ENCODE measurements around the gene MEIOSIN. TPM values are rescaled to one million over a fixed set of nuclear protein-coding genes. Genes with fewer than 3 reads are reported as not detected.
"Not testable (repeated sequence)": the region's sequence is repeated elsewhere in the genome, so short reads cannot be mapped to it uniquely, and the experiment has no call there.

The MEIOSIN gene, protein sequence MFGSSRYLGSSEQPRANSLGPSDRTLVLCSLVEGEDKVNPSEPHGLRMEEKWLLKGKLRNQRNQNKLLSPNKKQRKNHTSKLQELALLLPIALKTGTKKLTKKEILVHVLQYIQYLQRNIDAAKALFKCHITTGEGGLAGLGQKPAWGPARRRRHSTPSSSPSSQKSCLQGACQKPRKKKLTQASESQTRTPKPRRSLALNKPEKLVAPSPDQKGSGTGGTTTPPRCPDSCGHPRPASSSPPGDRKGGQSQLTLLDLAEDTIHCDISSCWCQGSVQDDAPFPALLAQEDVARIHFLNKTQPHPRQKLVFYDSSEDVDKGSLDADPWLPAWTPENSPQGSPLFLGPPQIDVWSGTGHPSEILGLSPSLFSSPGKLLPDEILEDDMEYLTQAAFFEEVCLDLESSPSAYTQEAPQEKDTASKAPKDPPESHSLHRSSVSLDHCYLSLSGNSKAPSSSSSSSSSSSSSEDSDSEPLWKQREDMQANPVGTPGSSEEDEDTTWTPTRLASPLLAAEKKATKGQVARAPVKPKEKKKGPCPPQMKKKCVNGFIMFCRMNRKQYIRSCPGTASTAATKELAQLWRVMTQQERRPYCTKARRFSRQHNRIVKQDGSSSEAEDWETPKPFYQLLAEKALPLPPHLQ
- total RNA-seq, result not detected in 2 replicates

DNA sequence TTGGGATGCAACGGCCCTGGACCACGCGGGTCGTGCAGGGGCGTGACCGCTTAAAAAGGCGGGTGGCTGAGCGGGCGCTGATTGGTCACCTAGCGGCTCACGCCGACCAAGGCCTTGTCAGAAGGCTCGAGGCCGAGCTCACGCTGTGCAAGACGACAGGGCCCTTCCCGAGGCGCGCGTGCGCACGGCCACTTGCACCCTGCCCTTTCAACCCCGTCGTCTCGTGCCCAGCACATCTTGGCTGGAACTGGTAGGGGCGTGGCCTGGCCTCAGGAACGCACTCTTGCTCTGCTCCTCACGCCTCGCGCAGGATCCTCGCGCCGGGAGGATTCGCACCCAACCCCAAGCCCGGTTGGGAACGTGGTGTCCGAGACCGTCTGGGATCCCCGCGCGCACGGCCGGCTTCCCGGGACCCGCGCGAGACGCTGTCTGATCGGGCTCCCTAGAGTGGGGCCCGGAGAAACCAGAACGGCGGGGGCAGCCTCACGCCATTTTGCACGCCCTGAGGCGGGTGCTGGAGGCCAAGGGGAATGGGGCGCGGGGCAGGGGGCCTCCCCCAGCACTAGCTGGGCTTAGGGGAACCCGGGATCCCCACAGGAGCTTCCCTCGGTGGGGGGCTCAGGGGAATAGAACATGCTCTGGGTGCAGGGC lies at the start of gene MEIOSIN:
TSS of gene MEIOSIN (plus strand) at position 280 of the 651 bp plus-strand sequence. CDS start 1,938 bp downstream, outside the sequence.
- intact Hi-C loops (cut with micrococcal nuclease), result loop anchor here (5.0 kb wide), 1 partner anchor 169 kb away; the partner anchor contains the start of gene MYPOP

DNA sequence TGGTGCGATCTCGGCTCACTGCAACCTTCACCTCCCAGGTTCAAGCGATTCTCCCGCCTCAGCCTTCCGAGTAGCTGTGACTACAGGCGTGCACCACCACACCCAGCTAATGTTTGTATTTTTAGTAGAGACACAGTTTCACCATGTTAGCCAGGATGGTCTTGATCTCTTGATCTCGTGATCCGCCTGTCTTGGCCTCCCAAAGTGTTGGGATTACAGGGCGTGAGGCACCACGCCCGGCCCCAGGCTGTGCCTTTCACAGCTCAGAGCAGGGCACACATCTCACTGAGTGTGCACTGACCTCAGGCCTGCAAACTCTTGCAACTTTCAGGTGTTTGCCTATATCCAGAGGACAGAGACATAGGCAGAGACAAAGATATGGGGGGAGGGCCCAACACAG lies 48.2 kb upstream of the MEIOSIN start:
- intact Hi-C loops (cut with micrococcal nuclease), result not testable (repeated sequence)

DNA sequence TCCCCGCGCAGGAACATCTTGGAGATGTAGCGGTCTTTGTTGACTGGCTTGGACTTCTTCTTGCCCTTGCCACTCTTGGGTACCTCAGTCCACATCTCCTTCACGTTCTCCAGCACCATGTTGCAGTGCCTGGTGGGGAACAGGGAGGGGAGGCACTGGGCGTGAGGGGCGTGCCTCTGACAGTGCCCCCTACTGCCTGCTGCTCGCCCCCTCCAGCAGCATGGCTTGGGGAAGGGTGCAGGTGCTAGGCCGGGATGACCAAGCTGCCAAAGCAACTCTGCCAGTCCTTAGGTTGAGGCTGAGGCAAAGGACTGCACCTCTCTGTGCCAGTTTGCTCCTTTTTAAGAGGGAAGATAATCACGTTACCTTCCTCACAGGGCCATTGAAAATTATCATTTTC lies 45.6 kb upstream of the MEIOSIN start:
- intact Hi-C loops (cut with micrococcal nuclease), result no loop called here

DNA sequence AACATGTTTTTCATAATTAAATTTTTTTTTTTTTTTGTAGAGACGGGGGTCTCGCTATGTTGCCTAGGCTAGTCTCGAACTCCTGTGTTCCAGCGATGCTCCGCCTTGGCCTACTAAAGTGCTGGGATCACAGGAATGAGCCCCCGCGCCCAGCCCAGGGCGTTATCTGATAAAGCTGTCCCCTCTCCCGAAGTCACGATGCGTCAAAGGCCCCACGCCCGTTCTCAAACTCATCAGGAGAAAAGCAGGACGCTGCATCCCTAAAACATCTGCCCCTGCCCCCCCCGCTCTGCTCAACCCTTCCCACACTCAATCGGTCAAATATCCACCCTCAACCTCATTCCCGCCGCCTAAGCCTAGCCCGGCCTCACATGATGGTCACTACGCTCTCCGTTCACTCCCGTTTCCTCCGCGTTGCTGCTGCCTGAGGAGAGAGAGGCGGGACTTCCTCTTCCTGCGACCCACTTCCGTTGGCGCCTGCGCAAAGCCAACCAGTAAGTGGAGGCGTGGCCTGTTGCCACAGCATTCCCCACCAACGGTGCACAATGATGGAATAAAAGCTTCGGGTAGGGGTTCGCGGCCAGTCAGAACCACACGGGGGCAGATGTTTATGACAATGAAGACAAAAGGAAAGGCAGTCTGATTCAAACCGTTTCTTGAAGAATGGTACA lies 41.6 kb upstream of the MEIOSIN start, which contains the start of gene SNRPD2:
TSS of gene SNRPD2 (minus strand) at position 438 of the 671 bp plus-strand sequence. CDS start at position 373, 65 bp downstream.
- intact Hi-C loops (cut with micrococcal nuclease), result loop anchor here (1.0 to 5.0 kb wide), 15 partner anchors 10 to 1356 kb away; partner anchors contain the start of genes DMWD, FBXO46, IRF2BP1 and OPA3

DNA sequence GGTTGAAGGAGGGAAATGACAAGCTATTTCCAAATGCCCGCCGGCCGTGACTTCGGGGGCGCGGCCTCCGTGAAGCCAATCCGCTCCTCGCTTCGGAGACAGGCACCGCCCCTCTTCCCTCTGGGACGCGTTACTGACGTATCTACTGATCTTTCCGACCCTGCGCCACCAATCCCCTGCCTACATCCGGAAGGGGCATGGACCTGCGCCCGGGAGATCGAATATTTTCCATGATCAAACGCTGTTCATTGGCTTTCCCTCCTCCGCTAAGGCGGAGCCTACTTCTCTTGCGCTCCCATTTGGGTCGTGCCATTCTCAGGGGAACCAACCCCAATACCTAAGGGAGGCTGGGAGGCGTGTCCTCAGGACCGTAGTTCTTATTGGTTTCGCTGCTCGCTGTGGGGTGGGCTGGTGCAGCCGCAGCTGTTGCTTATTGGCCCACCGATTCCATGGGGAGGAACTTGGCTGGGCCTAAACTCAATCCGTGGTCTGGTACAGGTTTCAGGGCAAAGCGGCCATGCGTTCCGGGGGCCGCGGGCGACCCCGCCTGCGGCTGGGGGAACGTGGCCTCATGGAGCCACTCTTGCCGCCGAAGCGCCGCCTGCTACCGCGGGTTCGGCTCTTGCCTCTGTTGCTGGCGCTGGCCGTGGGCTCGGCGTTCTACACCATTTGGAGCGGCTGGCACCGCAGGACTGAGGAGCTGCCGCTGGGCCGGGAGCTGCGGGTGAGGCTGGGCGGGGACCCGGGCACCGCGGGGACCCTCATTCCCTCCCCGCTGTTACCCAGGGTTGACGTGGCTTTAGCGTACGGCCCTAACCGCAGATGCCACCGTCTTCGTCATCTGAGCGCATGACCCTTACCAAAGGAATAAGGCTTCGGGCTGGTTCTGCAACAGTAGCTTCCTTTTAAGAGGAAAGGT lies 40.8 kb upstream of the MEIOSIN start, which contains the start of gene QPCTL:
TSS of gene QPCTL (plus strand) at position 480 of the 919 bp plus-strand sequence. CDS start at position 518, 38 bp downstream.
- intact Hi-C loops (cut with micrococcal nuclease), result loop anchor here (1.0 to 5.0 kb wide), 15 partner anchors 11 to 1355 kb away; partner anchors contain the start of genes DMWD, FBXO46, IRF2BP1 and OPA3

DNA sequence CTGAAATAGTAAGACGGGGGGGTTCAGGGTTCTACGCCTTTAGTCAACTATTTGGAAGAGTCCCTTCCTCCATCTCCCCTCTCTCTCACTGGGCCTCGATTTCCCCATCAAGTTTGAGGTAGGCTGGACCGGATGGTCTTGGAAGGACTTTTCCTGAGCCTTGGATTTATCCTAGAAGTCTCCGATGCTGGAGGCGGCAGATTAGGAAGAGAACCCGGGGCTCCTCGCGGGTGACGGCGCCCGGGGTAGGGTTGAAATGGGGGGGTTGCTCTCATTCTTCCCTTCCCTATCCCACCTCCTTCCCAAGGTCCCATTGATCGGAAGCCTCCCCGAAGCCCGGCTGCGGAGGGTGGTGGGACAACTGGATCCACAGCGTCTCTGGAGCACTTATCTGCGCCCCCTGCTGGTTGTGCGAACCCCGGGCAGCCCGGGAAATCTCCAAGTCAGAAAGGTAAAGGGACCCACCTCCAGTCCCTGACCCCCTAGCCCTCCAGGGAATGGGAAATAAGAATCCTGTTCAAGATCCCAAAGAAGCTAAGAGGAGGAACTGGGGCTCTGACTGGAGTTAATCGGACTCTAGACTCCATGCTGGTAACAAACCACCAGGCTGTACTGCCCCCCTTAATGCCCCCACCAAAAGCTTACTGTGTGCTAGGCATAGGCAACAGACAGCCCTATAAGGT lies 40.0 kb upstream of the MEIOSIN start:
- intact Hi-C loops (cut with micrococcal nuclease), result loop anchor here (5.0 kb wide), 2 partner anchors 266 to 1354 kb away; partner anchors contain the start of gene TMEM160

DNA sequence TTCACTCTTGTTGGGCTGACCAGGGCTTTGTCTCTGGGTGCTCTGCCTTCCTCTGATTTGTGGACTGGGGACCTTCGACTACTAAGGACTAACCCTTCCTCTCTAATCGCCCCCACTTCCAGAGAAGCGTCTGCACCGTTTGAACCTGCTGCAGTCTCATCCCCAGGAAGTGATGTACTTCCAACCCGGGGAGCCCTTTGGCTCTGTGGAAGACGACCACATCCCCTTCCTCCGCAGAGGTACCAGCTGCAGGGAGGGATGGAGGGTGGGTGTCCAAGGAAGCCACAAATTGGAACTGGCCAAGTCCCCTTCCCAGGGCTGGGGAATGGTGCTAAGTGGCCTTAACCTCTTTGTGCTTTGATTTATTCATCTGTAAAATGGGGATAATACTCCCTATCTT lies 31.6 kb upstream of the MEIOSIN start:
- intact Hi-C loops (cut with micrococcal nuclease), result no loop called here

DNA sequence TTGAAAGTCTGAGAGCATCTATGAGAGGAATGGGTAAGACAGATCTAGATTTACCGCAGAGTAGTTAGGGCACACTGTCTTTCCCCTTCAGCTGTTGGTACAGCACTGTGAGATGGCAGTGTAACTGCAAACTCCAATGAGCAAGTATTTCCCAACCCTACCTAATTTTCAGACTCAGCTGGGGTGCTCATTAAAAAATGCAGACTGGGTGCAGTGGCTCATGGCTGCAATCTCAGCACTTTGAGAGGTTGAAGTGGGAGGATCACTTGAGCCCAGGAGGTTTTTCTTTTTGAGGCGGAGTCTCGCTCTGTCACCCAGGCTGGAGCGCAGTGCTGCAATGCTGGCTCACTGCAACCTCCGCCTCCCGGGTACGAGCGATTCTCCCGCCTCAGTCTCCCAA lies 28.1 kb upstream of the MEIOSIN start:
- intact Hi-C loops (cut with micrococcal nuclease), result no loop called here

DNA sequence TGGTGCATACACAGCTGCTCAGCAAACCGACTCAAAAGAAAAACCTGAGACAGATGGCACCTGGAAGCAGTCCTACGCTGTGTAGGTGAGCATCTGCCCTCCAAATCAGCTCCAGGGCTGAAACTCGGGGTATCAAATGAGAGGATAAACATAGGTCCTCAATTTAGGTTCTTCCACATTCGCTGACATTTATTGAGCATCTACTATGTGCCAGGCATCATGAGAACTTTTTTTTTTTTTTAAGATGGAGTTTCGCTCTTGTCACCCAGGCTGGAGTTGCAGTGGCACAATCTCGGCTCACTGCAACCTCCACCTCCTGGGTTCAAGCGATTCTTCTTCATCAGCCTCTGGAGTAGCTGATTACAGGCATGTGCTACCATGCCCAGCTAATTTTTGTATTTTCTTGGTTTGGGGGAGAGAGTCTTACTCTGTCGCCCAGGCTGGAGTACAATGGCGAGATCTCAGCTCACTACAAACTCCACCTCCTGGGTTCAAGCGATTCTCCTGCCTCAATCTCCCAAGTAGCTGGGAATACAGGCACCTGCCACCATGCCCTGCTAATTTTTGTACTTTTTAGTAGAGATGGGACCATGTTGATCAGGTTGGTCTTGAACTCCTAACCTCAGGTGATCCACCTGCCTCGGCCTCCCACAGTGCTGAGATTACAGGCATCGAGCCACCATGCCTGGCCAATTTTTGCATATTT lies 27.4 kb upstream of the MEIOSIN start:
- intact Hi-C loops (cut with micrococcal nuclease), result no loop called here

DNA sequence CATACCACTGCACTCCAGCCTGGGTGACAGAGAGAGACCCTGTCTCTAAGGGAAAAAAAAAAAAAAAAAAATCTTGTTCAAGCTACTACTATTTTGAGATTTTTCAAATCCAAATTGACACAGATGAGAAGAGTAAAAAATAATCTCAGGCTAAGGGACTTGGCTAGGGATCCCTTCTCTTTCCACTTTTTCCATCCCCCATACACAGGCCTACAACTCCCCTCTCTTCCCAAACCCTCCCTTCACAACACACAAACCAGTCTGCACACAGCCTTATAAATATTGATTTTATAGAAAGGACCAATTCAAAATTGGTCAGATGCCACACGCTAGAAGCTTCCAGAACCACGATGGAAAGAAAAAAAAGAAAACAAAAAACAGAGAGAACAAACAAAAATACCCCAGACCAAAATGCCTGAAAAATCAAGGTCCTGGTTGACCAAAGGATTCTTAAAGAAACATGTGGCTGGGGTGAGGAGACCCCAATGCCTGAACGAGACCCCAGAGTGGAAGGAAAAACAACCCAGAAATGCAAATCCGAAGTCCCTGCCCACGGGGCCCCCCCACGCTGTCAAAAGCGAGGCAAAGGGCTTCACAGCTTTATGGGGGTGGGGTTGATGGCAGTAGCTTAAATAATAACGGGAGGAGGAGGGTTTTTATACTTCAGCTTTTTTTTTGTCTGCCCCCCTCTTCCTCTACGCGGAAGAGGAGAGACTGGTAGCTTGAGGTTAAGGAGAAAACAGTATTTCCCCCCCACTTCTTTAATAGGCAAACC lies 22.7 kb upstream of the MEIOSIN start:
- intact Hi-C loops (cut with micrococcal nuclease), result loop anchor here (10.0 kb wide), 1 partner anchor 1004 kb away; the partner anchor contains the start of gene PRKD2

DNA sequence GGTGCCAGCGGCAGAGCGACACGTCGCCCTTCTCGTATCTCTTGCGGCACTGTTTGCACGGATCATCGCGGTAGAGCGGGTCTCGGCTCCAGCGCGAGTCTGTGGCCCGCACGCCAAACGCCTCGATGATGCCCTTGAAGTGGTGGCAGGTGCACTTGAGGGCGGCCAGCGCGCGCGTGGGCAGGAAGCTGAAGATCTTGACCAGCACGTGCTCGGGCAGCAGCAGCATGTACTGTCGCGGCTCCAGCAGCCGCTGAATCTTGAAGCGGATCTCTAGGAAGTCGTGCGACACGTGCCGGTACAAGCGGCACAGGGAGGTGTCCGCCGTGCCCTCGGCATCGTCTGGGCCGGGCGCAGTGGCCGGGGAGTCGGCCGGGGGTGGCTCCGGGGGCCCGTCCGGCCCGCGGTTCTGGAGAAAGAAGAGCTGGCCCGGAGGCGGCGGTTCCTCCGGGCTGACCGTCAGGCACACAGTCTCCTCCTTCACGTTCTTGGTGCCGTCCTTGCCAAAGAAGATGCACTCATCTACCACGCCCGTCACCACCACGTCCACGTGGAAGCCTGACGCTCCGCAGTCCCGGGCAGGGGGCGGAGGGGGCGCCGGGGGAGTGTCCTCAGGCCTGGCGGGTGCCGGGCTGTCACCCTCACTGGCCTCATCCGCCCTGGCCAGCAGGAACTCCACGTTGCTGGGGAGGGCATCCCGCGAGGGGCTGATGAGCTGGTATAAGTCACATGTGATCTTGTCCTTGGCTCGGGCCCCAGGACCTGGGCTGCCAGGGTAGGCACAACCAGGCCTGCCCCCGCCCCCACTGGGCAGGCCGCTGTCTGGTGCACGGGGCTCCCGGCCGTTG lies 21.2 kb upstream of the MEIOSIN start:
- intact Hi-C loops (cut with micrococcal nuclease), result loop anchor here (10.0 kb wide), 1 partner anchor 1003 kb away; the partner anchor contains the start of gene PRKD2

DNA sequence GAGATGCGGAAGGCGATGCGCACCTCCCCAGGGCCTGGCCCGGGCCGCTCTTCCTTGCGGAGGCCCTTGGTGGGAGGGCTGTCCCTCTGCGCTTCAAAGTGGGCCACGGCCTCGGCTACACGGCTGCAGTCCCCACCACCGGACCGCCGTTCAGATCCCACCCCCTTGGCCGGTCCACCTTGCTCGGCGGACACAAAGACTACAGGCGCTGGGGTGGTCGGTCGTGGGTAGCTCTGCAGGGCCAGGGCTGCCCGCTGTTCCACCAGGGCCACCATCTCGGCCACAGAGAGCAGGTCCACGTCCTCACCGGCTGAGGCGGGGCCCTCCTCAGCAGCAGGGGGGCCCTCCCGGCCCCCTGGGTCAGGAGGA lies 20.6 kb upstream of the MEIOSIN start:
- intact Hi-C loops (cut with micrococcal nuclease), result loop anchor here (10.0 kb wide), 1 partner anchor 1002 kb away; the partner anchor contains the start of gene PRKD2

DNA sequence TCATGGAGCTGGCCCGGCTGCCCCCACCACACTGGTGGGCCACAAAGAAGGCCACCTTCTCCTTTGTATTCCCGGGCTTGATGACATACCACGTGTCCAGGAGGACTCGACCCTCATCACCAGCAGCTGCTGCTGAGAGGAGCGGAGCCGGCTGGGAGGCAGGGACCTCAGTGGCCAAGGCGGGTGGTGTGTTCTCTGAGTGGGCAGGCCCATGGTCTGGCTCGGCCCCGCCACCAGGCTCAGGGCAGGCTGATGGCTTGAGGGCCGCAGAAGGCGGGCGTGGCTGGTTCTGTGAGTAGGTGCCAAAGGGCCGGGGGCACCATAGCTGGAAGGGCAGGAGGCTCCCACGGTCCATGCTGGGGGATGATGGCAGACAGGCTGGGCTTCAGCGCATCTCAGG lies 20.1 kb upstream of the MEIOSIN start:
- intact Hi-C loops (cut with micrococcal nuclease), result loop anchor here (10.0 kb wide), 1 partner anchor 1002 kb away; the partner anchor contains the start of gene PRKD2

DNA sequence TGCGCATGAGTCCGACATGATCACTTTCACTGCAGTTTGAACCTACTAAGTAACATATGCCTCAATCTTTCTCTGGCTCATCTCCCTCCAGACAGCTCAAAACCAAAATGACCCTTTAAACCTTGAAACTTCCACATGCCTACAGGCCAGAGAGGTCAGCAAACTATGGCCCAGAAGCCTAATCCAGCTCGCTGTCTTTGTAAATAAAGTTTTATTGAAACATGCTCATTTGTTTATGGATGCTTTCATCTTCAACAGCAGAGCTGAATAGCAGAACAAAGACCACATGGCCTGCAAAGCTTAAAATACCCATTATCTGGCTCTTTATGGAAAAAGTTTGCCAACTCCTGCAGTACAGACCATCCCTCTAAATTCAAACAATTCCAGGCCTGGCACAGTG lies 18.1 kb upstream of the MEIOSIN start:
- intact Hi-C loops (cut with micrococcal nuclease), result loop anchor here (5.0 to 10.0 kb wide), 2 partner anchors 463 to 1000 kb away; partner anchors contain the start of genes MARK4 and PRKD2

DNA sequence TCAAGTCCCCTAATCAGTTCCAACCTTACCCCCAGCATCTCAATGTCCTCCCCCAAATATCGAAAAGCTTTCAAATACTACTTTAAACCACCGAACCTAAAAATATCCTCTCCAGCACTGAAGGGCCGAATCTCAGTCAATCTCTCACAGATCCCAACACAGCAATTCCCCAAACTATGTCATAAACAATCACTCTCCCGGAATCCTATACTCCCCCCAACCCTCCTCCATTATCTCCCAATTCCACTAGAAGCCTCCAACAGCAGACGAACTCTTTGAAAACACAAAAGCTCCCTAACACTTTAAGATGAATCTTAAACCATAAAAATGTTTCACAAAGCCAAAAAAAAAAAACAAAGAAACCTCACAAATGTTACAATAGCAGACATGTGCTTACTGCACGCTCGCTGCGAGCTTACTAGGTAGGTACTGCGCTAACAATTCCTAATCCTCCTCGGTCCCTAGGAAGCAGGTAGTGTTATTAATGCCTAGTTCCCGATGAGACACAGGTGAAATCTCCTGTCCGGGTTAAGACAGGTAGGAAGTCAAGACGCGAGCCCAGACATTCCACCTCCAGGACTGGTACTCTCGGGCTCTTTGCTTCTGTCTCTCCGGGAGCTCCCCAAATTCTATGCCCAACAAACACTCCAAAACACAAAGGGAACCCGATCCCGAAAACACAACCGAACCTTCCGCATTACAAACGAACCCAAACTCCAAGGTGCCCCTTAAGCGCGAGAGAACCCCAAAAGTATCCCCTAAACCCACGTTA lies 16.7 kb upstream of the MEIOSIN start:
- intact Hi-C loops (cut with micrococcal nuclease), result loop anchor here (1.0 to 10.0 kb wide), 15 partner anchors 14 to 998 kb away; partner anchors contain the start of genes CCDC61, FBXO46, IRF2BP1 and MARK4

Data from T-helper 1 cell treated with Interleukin-12 subunit alpha and Interleukin-12 subunit beta and Interleukin-4 antibody, amounts not matched to agents 30 ng/mL and 1 ng/mL, for 36 hours (primary cell).